Ammon's horn (tissue), 1 donor: ENCODE measurements around the gene TECTA.
"Not testable (repeated sequence)": the region's sequence is repeated elsewhere in the genome, so short reads cannot be mapped to it uniquely, and the experiment has no call there.

ENCODE experiments used
- DNase-seq: peaks from one replicate; pipeline ENCODE4 v3.0.0-alpha.2; 2016; ENCODE audit warnings: low spot score

TECTA gene

GRCh38 chr11:121229495-121230215 lies 128.6 kb downstream of the TECTA start:
- DNase-seq: no peak

GRCh38 chr11:121231576-121232278 lies 130.7 kb downstream of the TECTA start:
- no peak for DNase-seq

DNA sequence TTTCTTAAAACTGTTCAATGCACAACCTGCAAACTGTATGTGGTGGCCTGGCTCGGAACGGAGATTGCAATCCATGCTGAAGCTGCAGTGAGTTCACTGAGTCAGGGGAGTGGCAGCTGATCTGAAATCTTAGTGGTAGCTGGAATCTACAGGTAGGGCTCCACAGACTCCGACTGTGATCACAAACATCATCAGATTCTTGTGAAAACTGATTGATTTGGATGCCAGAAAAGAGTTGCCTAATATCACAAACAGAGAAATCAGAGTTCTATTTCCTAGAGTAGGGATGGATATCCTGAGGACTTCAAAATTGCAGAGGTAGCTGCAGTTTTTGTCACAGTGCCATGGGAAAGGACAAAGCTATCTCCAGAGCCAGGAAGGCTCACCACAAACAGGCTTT lies 134.0 kb downstream of the TECTA start:
- no peak for DNase-seq

DNA sequence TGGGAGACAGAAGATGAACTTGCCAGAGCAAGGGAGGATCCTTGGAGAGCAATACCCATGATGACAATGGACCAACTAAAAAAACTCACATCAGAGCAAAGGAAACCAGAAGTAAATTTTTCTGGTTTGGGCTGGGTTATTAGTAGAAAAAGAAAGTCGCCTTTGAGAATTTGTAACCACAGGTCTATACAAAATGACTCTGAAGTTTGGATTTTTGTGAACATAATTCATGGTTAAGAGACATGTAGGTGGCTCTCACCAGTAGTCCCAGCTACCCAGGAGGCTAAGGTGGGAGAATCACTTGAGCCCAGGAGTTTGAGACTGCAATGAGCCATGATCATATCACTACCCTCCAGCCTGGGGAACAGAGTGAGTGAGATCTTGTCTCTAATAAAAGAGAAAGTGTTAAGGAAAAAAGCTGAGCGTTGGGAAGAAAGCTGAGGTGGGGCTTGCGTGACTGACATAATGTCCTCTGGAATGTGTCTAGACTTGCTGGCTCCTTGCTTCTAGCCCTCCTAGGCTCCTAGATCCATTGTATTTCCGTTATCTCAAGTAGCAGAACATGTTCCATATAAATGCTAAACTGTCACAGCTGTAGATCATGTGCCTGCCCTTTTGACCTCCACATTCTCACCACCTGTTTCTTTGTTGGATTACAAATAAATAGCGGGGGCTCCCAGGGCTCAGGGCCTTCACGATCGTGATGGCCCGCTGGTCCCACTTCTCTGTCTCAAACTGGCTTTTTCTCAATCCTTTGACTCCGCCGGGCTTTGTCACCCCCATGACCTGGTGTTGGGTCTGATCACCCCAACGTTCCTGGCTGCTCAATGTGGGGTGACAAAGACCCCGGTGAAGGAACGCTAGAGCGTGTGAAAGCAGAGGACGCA lies 135.3 kb downstream of the TECTA start:
- no peak for DNase-seq

DNA sequence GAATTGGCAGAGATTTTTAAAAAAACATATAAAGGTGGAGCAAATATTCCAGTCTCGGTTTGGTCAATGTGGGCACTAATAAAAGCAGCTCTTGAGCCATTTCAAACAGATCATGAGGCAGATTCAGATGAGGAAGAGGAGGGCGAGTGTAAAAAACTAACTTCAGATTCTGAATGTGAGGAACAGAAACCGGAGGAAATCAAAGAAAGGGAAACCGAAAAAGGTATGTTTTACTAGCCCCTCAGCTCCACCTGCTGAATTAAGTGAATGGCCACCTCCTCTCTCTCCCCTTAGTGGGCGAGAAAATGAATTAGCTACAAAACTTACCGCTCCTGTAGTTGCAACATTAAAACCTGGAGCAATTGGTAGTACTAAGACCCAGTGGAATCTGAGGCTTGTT lies 136.2 kb downstream of the TECTA start:
- DNase-seq: not testable (repeated sequence)

DNA sequence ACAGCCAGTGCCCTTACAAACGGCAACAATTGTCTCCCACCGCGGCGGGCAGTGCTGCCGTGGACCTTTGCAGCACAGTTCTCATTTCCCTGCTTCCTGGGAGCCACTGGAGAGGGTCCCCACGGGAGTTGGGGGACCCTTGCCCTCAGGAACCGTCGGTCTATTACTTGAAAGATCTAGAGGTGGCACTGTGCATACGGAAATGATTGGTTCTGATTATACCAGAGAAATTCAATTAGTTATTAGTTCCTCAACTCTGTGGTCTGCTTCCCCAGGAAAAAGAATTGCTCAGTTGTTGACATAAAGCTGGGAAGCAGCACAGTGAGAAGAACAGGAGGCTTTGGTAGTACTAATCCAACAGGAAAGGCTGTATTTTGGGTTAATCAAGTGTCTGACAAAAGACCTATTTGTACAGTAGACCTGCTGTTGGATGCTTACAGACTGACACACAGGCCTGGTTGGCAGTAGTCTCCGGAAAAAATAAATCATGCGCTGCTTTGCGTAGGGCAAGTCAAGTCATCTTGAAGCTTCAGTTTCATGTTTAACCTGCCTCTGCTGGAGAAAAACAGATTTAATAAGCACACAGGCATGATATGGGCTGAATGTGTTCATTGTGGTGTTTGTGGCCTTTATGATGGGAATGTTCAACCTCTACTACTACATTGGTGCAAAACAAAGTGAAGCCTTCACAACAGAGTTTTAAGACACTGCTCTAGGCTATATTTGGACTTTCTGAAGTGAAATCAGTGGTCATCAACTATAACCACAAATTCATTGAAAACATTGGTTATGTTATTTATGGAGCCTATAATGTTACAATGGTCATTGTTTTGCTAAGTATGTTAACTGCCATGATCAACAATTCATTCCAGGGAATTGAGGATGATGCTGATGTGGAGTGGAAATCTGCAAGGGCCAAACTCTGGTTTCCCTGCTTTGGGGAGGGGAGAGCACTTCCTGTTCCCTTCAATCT lies 136.9 kb downstream of the TECTA start:
- DNase-seq: no peak

- no peak for DNase-seq
These were observed 137.9 kb downstream of the TECTA start for GRCh38 chr11:121238956-121239355.

- not testable (repeated sequence) for DNase-seq
These were observed 139.0 kb downstream of the TECTA start for GRCh38 chr11:121240001-121240400.

GRCh38 chr11:121240650-121241303 lies 139.7 kb downstream of the TECTA start:
- DNase-seq: no peak
